HG03196 (cell line): ENCODE measurements around the gene OVCH1.
"Not testable (repeated sequence)": the region's sequence is repeated elsewhere in the genome, so short reads cannot be mapped to it uniquely, and the experiment has no call there.

ENCODE experiments used
- ATAC-seq: cut with Tn5 transposase; IDR thresholded peaks from one replicate; pipeline ENCODE4 v1.9.1; 2021; ENCODE audit not compliant: unreplicated experiment

Gene OVCH1

GRCh38 chr12:29505122-29505521 lies 7.6 kb upstream of the OVCH1 start:
- ATAC-seq = no peak

GRCh38 chr12:29503283-29503682 lies 5.8 kb upstream of the OVCH1 start:
- ATAC-seq = no peak

GRCh38 chr12:29499235-29499634 lies 1.7 kb upstream of the OVCH1 start:
- no peak for ATAC-seq

- ATAC-seq = no peak
These were observed 4.6 kb downstream of the OVCH1 start for GRCh38 chr12:29492891-29493290.

GRCh38 chr12:29486972-29487371 lies 10.5 kb downstream of the OVCH1 start:
- ATAC-seq = no peak

GRCh38 chr12:29463198-29463597 lies 34.3 kb downstream of the OVCH1 start:
- ATAC-seq = no peak

- ATAC-seq = no peak
These were observed 37.4 kb downstream of the OVCH1 start for GRCh38 chr12:29460082-29460481.

GRCh38 chr12:29455087-29455486 lies 42.4 kb downstream of the OVCH1 start:
- ATAC-seq = no peak

GRCh38 chr12:29451888-29452287 lies 45.6 kb downstream of the OVCH1 start:
- ATAC-seq = no peak

- no peak for ATAC-seq
These were observed 49.3 kb downstream of the OVCH1 start for GRCh38 chr12:29448157-29448556.

- ATAC-seq = no peak
These were observed 50.1 kb downstream of the OVCH1 start for GRCh38 chr12:29447285-29447975.

GRCh38 chr12:29439506-29439905 lies 58.0 kb downstream of the OVCH1 start:
- no peak for ATAC-seq

GRCh38 chr12:29438752-29439408 lies 58.6 kb downstream of the OVCH1 start:
- ATAC-seq = no peak

- ATAC-seq = no peak
These were observed 59.9 kb downstream of the OVCH1 start for GRCh38 chr12:29437575-29437974.

GRCh38 chr12:29436815-29437214 lies 60.7 kb downstream of the OVCH1 start:
- not testable (repeated sequence) for ATAC-seq

- ATAC-seq = no peak
These were observed 66.0 kb downstream of the OVCH1 start for GRCh38 chr12:29431513-29431912.

- no peak for ATAC-seq
These were observed 66.8 kb downstream of the OVCH1 start for GRCh38 chr12:29430716-29431044.

- no peak for ATAC-seq
These were observed 67.3 kb downstream of the OVCH1 start for GRCh38 chr12:29429999-29430715.

GRCh38 chr12:29428633-29429032 lies 68.9 kb downstream of the OVCH1 start:
- no peak for ATAC-seq

- ATAC-seq = peak; percentile 96
These were observed 69.5 kb downstream of the OVCH1 start for GRCh38 chr12:29427964-29428363.

- ATAC-seq = no peak
These were observed 71.0 kb downstream of the OVCH1 start for GRCh38 chr12:29426498-29426897.

GRCh38 chr12:29425722-29426121 lies 71.8 kb downstream of the OVCH1 start:
- no peak for ATAC-seq
